Thoracic aorta (tissue), 2 donors: ENCODE measurements around the gene CHPF. TPM values are rescaled to one million over a fixed set of nuclear protein-coding genes. Genes with fewer than 3 reads are reported as not detected.

Experiments
- ATAC-seq: fragments of 150-250 bp; one replicate; pipeline ENCODE4 v1.8.0; 2017; ENCODE audit warnings: low read depth; ENCODE audit not compliant: insufficient number of reproducible peaks, low FRiP score
- DNase-seq: peaks from one replicate; pipeline ENCODE4 v3.0.0-alpha.2; 2020; ENCODE audit warnings: low spot score
- H3K27ac ChIP-seq, 2 donors: fragments of 200-600 bp; sonication (generic); 1 replicate in 1 of 2; 2 replicates in 1 of 2; pipeline ENCODE4 v1.5.1; 2016; ENCODE audit warnings: mild to moderate bottlenecking in 2 of 2, moderate library complexity in 2 of 2
- H3K27me3 ChIP-seq: fragments of 200-600 bp; sonication (generic); replicated peaks from 2 replicates; pipeline ENCODE4 v1.6.0; 2016; ENCODE audit warnings: mild to moderate bottlenecking; ENCODE audit not compliant: insufficient read depth
- H3K36me3 ChIP-seq: fragments of 200-600 bp; sonication (generic); one replicate; pipeline ENCODE4 v1.5.1; 2016
- H3K4me1 ChIP-seq, 2 donors: fragments of 200-600 bp; sonication (generic); 1 replicate in 1 of 2; 2 replicates in 1 of 2; pipeline versions ENCODE4 v1.5.1 to v1.6.0; 2016; ENCODE audit warnings: low read depth in 2 of 2, mild to moderate bottlenecking in 1 of 2; ENCODE audit not compliant: control insufficient read depth in 1 of 2
- H3K4me3 ChIP-seq: fragments of 200-600 bp; sonication (generic); 2 replicates; pipeline ENCODE4 v1.5.1; 2016; ENCODE audit warnings: mild to moderate bottlenecking
- H3K9me3 ChIP-seq: fragments of 200-600 bp; sonication (generic); 2 replicates; pipeline ENCODE4 v1.5.1; 2016
- total RNA-seq, 2 donors: library from RNA; depleted of rRNA; stranded (reverse); fragments of >200 nt; gene quantifications; one replicate each; pipeline versions ENCODE4 v1.1.0 to v1.2.3, GENCODE V29; 2016
- TF ChIP-seq, protein P1 (sequence below): fragments of 200-600 bp; sonication (generic); IDR thresholded peaks from one replicate; pipeline ENCODE4 v1.5.1; 2019; ENCODE audit warnings: antibody characterized with exemption

CHPF gene
- total RNA-seq, 2 donors from 2014 or later = 184 to 269 TPM

DNA sequence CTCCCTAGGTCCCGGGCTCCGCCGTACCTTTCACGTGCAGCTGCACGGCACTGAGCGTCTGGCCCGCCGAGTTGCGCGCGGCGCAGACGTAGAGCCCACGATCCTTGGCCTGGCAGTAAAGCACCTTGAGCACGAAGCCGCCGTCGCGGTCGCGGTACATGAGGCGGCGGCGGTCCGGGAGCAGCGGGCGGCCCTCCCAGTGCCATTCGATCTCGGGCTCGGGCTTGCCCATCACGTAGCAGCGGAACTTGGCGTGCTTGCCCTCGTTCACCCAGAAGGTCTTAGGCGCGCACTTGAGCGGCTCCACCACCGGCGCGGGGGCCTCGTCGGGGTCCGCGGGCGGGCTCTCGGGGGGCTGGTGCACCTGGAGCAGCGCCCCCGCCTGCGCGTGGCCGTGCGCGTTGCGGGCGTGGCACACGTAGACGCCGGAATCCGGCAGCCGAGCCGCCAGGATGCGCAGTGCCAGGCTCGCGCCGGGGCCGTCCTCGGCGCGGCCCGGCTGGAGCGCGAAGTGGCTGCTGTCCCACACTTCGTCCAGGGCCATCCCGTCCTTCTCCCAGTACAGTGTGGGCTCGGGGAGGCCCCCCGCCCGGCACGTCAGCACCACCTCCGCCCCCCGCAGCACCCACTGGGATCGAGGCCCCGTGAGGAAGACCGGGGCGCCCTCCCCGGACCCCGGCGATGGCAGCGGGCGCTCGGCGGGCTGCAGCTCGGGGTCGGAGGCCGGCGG is 26.8 kb upstream of the CHPF start:
- H3K4me3 ChIP-seq = peak overlapping the region; percentile 89
- no peaks in the 10 kb centered on the region for H3K9me3 ChIP-seq
- ATAC-seq (no peak), DNase-seq (no peak)
- H3K27ac ChIP-seq = peak overlapping the region; percentile 78 to 93
- peaks cover 7 to 18% of the 10 kb centered on the region in 2 donors for H3K4me1 ChIP-seq
- H3K36me3 ChIP-seq = peaks cover 10% of the 10 kb centered on the region
- TF ChIP-seq, protein P1, sequence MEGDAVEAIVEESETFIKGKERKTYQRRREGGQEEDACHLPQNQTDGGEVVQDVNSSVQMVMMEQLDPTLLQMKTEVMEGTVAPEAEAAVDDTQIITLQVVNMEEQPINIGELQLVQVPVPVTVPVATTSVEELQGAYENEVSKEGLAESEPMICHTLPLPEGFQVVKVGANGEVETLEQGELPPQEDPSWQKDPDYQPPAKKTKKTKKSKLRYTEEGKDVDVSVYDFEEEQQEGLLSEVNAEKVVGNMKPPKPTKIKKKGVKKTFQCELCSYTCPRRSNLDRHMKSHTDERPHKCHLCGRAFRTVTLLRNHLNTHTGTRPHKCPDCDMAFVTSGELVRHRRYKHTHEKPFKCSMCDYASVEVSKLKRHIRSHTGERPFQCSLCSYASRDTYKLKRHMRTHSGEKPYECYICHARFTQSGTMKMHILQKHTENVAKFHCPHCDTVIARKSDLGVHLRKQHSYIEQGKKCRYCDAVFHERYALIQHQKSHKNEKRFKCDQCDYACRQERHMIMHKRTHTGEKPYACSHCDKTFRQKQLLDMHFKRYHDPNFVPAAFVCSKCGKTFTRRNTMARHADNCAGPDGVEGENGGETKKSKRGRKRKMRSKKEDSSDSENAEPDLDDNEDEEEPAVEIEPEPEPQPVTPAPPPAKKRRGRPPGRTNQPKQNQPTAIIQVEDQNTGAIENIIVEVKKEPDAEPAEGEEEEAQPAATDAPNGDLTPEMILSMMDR = no peak
- H3K27me3 ChIP-seq = no peaks in the 10 kb centered on the region

DNA sequence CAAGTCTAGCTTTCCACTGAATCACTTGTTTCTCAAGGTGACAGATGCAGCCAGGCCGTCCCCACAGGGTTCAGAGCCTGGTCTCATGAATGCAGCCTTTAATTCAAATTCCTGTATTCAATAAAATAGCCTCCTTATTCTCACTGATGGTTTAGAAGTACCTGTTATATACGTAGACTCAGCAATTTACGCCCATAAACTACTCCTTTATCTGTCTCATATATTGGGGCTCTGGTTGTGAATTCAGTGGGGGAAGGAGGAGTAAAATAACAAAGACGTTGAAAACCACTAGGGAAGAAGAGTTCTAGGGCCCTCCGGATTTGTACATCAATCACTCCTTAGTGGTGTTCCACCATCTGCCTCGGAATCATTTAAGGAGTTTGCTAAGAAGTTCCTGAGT is 26.0 kb upstream of the CHPF start:
- H3K4me1 ChIP-seq = peaks cover 7 to 18% of the 10 kb centered on the region in 2 donors
- ATAC-seq (no peak), DNase-seq (no peak)
- H3K36me3 ChIP-seq = peaks cover 12% of the 10 kb centered on the region
- no peak overlapping the region for H3K27ac ChIP-seq
- H3K27me3 ChIP-seq = no peaks in the 10 kb centered on the region
- TF ChIP-seq, protein P1 = no peak
- no peaks in the 10 kb centered on the region for H3K9me3 ChIP-seq
- peak overlapping the region; percentile 89 for H3K4me3 ChIP-seq

DNA sequence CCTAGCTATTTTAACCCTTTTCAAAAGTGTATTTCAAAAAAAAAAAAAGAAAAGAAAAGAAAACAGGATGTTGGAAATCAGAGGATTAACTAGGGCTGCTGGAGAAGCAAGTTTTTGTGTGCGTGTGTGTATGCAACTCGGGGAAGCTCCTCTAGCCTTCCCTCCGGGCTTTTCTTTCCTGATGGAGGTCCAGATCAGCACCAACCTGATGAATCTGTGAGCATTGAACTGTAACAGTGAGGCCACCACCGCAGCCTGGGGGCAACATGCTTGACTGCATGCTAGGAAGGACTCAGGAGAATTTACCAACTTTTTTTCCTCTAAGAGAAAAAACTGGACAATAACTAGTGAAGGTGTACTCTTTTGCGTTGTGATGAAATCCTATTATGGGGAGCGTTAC is 25.4 kb upstream of the CHPF start:
- Histone ChIP-seq H3K9me3 (no peaks in the 10 kb centered on the region), H3K4me1 (peaks cover 7 to 18% of the 10 kb centered on the region in 2 donors), H3K27me3 (no peaks in the 10 kb centered on the region), H3K36me3 (peaks cover 18% of the 10 kb centered on the region), H3K4me3 (no peak overlapping the region), H3K27ac (no peak overlapping the region)
- DNase-seq (no peak), ATAC-seq (no peak)
- TF ChIP-seq, protein P1 = no peak

DNA sequence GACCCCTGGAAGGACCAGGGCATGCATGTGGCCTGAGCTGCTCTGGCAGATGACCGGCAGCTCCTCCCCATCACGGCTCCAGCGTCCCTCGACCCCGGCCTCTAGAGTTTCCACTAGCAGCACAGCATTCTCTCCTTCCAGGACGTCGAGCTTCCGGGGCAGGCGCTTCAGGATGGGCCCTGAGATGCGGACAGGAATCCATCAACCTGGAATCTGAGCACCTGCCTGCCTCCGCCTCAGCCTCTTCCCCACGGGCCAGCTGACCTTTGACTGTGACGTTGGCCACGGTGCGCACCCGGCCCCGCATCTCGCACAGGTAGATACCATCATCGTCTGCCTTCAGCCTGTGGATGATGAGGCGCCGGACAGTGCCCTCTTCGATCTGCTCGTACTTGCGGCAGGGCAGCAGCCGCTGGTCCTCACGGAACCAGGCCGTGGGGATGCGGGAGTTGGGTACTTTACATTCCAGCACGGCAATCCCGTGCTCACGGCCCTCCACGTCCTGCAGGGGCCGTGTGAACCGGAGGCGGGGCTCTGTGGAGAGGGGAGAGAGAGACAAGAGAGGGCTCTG is 24.3 kb upstream of the CHPF start:
- Histone ChIP-seq H3K36me3 (peaks cover 28% of the 10 kb centered on the region), H3K27me3 (no peaks in the 10 kb centered on the region), H3K27ac (no peak overlapping the region), H3K4me3 (no peak overlapping the region), H3K4me1 (peaks cover 7 to 18% of the 10 kb centered on the region in 2 donors), H3K9me3 (no peaks in the 10 kb centered on the region)
- ATAC-seq (no peak), DNase-seq (no peak)
- TF ChIP-seq, protein P1 = no peak

DNA sequence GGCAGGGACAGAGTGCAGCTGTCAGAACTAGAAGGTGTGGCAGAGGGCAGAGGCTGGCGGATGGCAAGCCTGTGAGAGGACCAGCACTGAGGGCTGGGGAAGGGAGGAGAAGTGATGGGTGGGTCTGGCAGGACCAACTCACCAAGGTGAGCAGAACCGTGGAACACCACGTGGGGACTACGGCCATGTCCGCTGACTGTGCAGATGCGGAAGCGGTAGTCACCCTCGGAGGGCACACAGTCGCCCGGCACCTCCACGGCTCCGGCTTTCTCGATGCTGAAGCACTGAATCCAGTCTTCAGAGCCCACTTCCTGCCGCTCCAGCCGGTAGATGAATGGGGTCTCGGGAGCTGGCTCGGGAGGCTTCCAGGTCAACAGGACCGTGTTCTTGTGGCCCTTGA is 23.5 kb upstream of the CHPF start:
- Histone ChIP-seq H3K27me3 (no peaks in the 10 kb centered on the region), H3K27ac (no peak overlapping the region), H3K36me3 (peaks cover 32% of the 10 kb centered on the region), H3K9me3 (no peaks in the 10 kb centered on the region), H3K4me1 (peaks cover 7 to 17% of the 10 kb centered on the region in 2 donors), H3K4me3 (no peak overlapping the region)
- ATAC-seq (no peak), DNase-seq (no peak)
- TF ChIP-seq, protein P1 = no peak
